WTC11 (cell line): Measurements from ENCODE around the gene ADCY3. TPM values are rescaled to one million over a fixed set of nuclear protein-coding genes. Genes with fewer than 3 reads are reported as not detected.

Source experiments
- ATAC-seq: fragments of 200-7000 bp; cut with Tn5 transposase; 2 replicates; pipeline ENCODE4 v1.10.0; 2021; ENCODE audit warnings: mild to moderate bottlenecking, moderate library complexity
- CTCF ChIA-PET: fragments of 300-600 bp; sonication (Branson Sonifier 250); formaldehyde crosslinking; loops from one replicate; lab custom pipeline; 2021; ENCODE audit warnings: antibody characterized with exemption; lab: Charles Lee
- POLR2A ChIA-PET: fragments of 350-600 bp; sonication (Branson Sonifier 250); formaldehyde crosslinking; loops from one replicate; lab custom pipeline; 2021; ENCODE audit warnings: antibody characterized with exemption; lab: Charles Lee
- DNase-seq: peaks from one replicate; pipeline ENCODE4 v3.0.0; 2021; ENCODE audit warnings: low spot score
- H3K27ac Mint-ChIP-seq: 2 replicates; pipeline ENCODE4 v1.8.0; 2021; ENCODE audit warnings: mixed read lengths
- H3K27me3 Mint-ChIP-seq: 2 replicates; pipeline ENCODE4 v1.8.0; 2021; ENCODE audit warnings: low read depth, mild to moderate bottlenecking, moderate library complexity, mixed read lengths
- H3K36me3 Mint-ChIP-seq: 2 replicates; pipeline ENCODE4 v1.8.0; 2021; ENCODE audit warnings: mixed read lengths
- H3K4me1 Mint-ChIP-seq: 2 replicates; pipeline ENCODE4 v1.8.0; 2022; ENCODE audit warnings: mixed read lengths
- H3K4me3 Mint-ChIP-seq: 2 replicates; pipeline ENCODE4 v1.8.0; 2021; ENCODE audit warnings: mild to moderate bottlenecking, moderate library complexity, mixed read lengths
- H3K9me3 Mint-ChIP-seq: 2 replicates; pipeline ENCODE4 v1.8.0; 2021; ENCODE audit warnings: mixed read lengths
- CBFB ChIP-seq: sonication (generic); formaldehyde crosslinking; IDR thresholded peaks from 2 replicates; pipeline ENCODE4 v1.8.1; 2022; ENCODE audit warnings: mild to moderate bottlenecking, low read depth, missing genetic modification reagents
- ETV6 ChIP-seq: sonication (generic); formaldehyde crosslinking; IDR thresholded peaks from 2 replicates; pipeline ENCODE4 v1.8.1; 2022; ENCODE audit warnings: mild to moderate bottlenecking, missing genetic modification reagents
- FOXP1 ChIP-seq: sonication (generic); formaldehyde crosslinking; IDR thresholded peaks from 2 replicates; pipeline ENCODE4 v1.8.0; 2022; ENCODE audit warnings: missing genetic modification reagents, mild to moderate bottlenecking, moderate library complexity, borderline replicate concordance
- GRHL2 ChIP-seq: fragments of 250-450 bp; sonication (Bioruptor Pico); IDR thresholded peaks from 2 replicates; pipeline ENCODE4 v1.8.0; 2022; ENCODE audit warnings: mild to moderate bottlenecking, moderate library complexity; ENCODE audit not compliant: insufficient replicate concordance, severe bottlenecking
- MYBL2 ChIP-seq: sonication (generic); formaldehyde crosslinking; IDR thresholded peaks from 2 replicates; pipeline ENCODE4 v1.8.1; 2023; ENCODE audit warnings: mild to moderate bottlenecking, moderate library complexity, missing genetic modification reagents
- NR1H2 ChIP-seq: sonication (generic); formaldehyde crosslinking; IDR thresholded peaks from 2 replicates; pipeline ENCODE4 v1.9.0; 2021; ENCODE audit warnings: mild to moderate bottlenecking, moderate library complexity, missing genetic modification reagents
- NR3C1 ChIP-seq: sonication (generic); formaldehyde crosslinking; conservative IDR thresholded peaks from 2 replicates; pipeline ENCODE4 v1.8.1; 2023; ENCODE audit warnings: low read depth, mild to moderate bottlenecking, missing genetic modification reagents
- TEAD1 ChIP-seq: sonication (generic); formaldehyde crosslinking; IDR thresholded peaks from 2 replicates; pipeline ENCODE4 v1.8.0; 2022; ENCODE audit warnings: mild to moderate bottlenecking, missing genetic modification reagents
- TEAD4 ChIP-seq: sonication (generic); formaldehyde crosslinking; IDR thresholded peaks from 2 replicates; pipeline ENCODE4 v1.8.0; 2022; ENCODE audit warnings: mild to moderate bottlenecking, missing genetic modification reagents
- ZNF317 ChIP-seq: sonication (generic); formaldehyde crosslinking; IDR thresholded peaks from 2 replicates; pipeline ENCODE4 v1.8.1; 2023; ENCODE audit warnings: low read depth, mild to moderate bottlenecking, moderate library complexity, missing genetic modification reagents, borderline replicate concordance
- total RNA-seq: library from RNA; stranded (reverse); gene quantifications from 3 replicates; pipeline ENCODE4 v1.2.3, GENCODE V29; 2021
- TF ChIP-seq, protein P1 (sequence below): fragments of 250-450 bp; sonication (Bioruptor Pico); IDR thresholded peaks from 2 replicates; pipeline ENCODE4 v1.9.0; 2021; ENCODE audit warnings: mild to moderate bottlenecking, borderline replicate concordance
- TF ChIP-seq, protein P2 (sequence below): fragments of 250-450 bp; sonication (Bioruptor Pico); IDR thresholded peaks from 2 replicates; pipeline ENCODE4 v1.8.0; 2021; ENCODE audit warnings: mild to moderate bottlenecking
- TF ChIP-seq, protein P3 (sequence below): sonication (generic); formaldehyde crosslinking; IDR thresholded peaks from 2 replicates; pipeline ENCODE4 v1.8.1; 2022; ENCODE audit warnings: mild to moderate bottlenecking, missing genetic modification reagents, moderate library complexity, borderline replicate concordance
- TF ChIP-seq, protein P4 (sequence below): sonication (generic); formaldehyde crosslinking; IDR thresholded peaks from 2 replicates; pipeline ENCODE4 v1.8.0; 2023; ENCODE audit warnings: mild to moderate bottlenecking, missing genetic modification reagents
- TF ChIP-seq, protein P5 (sequence below): sonication (generic); formaldehyde crosslinking; IDR thresholded peaks from 2 replicates; pipeline ENCODE4 v1.8.1; 2023; ENCODE audit warnings: mild to moderate bottlenecking, missing genetic modification reagents, moderate library complexity
- TF ChIP-seq, protein P6 (sequence below): sonication (generic); formaldehyde crosslinking; IDR thresholded peaks from 2 replicates; pipeline ENCODE4 v1.8.0; 2022; ENCODE audit warnings: mild to moderate bottlenecking, missing genetic modification reagents

The ADCY3 gene
- total RNA-seq, 1 experiment from 2014 or later = 37.1 TPM

DNA sequence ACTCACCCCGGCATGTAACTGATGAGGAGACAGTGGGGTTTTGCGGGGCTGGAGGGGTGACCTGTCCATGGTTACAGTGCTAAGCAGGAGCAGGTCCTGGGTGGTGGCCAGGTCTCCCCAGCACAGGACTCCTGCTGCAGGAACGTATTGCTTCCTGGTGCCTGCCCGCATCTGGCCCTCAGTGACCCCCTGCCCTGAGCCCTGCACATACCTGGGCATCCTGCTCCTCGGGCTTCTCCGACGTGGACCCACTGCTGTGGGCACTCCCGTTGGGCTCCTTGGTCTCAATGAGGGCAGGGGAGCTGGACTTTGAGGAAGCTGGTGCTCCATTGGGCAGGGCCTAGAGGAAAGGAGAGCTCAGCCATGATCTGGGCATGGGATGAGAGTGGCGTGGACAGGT is 83.3 kb downstream of the ADCY3 start:
- TF ChIP-seq, protein P1, sequence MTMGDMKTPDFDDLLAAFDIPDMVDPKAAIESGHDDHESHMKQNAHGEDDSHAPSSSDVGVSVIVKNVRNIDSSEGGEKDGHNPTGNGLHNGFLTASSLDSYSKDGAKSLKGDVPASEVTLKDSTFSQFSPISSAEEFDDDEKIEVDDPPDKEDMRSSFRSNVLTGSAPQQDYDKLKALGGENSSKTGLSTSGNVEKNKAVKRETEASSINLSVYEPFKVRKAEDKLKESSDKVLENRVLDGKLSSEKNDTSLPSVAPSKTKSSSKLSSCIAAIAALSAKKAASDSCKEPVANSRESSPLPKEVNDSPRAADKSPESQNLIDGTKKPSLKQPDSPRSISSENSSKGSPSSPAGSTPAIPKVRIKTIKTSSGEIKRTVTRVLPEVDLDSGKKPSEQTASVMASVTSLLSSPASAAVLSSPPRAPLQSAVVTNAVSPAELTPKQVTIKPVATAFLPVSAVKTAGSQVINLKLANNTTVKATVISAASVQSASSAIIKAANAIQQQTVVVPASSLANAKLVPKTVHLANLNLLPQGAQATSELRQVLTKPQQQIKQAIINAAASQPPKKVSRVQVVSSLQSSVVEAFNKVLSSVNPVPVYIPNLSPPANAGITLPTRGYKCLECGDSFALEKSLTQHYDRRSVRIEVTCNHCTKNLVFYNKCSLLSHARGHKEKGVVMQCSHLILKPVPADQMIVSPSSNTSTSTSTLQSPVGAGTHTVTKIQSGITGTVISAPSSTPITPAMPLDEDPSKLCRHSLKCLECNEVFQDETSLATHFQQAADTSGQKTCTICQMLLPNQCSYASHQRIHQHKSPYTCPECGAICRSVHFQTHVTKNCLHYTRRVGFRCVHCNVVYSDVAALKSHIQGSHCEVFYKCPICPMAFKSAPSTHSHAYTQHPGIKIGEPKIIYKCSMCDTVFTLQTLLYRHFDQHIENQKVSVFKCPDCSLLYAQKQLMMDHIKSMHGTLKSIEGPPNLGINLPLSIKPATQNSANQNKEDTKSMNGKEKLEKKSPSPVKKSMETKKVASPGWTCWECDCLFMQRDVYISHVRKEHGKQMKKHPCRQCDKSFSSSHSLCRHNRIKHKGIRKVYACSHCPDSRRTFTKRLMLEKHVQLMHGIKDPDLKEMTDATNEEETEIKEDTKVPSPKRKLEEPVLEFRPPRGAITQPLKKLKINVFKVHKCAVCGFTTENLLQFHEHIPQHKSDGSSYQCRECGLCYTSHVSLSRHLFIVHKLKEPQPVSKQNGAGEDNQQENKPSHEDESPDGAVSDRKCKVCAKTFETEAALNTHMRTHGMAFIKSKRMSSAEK (CRISPR knock-in tag) = no peak
- TF ChIP-seq, protein P2, sequence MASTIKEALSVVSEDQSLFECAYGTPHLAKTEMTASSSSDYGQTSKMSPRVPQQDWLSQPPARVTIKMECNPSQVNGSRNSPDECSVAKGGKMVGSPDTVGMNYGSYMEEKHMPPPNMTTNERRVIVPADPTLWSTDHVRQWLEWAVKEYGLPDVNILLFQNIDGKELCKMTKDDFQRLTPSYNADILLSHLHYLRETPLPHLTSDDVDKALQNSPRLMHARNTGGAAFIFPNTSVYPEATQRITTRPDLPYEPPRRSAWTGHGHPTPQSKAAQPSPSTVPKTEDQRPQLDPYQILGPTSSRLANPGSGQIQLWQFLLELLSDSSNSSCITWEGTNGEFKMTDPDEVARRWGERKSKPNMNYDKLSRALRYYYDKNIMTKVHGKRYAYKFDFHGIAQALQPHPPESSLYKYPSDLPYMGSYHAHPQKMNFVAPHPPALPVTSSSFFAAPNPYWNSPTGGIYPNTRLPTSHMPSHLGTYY (CRISPR knock-in tag) = no peak
- no peak for TF ChIP-seq FOXP1
- TF ChIP-seq GRHL2 (CRISPR knock-in tag) = no peak
- TF ChIP-seq CBFB (CRISPR knock-in tag) = no peak
- TF ChIP-seq NR3C1 (CRISPR knock-in tag) = no peak
- no peak for TF ChIP-seq ZNF317 (CRISPR knock-in tag)
- no peak for TF ChIP-seq TEAD4 (CRISPR knock-in tag)
- TF ChIP-seq TEAD1 (CRISPR knock-in tag) = no peak
- TF ChIP-seq MYBL2 (CRISPR knock-in tag) = no peak
- TF ChIP-seq NR1H2 (CRISPR knock-in tag) = no peak
- TF ChIP-seq, protein P3, sequence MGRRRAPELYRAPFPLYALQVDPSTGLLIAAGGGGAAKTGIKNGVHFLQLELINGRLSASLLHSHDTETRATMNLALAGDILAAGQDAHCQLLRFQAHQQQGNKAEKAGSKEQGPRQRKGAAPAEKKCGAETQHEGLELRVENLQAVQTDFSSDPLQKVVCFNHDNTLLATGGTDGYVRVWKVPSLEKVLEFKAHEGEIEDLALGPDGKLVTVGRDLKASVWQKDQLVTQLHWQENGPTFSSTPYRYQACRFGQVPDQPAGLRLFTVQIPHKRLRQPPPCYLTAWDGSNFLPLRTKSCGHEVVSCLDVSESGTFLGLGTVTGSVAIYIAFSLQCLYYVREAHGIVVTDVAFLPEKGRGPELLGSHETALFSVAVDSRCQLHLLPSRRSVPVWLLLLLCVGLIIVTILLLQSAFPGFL (CRISPR knock-in tag) = no peak
- TF ChIP-seq, protein P4, sequence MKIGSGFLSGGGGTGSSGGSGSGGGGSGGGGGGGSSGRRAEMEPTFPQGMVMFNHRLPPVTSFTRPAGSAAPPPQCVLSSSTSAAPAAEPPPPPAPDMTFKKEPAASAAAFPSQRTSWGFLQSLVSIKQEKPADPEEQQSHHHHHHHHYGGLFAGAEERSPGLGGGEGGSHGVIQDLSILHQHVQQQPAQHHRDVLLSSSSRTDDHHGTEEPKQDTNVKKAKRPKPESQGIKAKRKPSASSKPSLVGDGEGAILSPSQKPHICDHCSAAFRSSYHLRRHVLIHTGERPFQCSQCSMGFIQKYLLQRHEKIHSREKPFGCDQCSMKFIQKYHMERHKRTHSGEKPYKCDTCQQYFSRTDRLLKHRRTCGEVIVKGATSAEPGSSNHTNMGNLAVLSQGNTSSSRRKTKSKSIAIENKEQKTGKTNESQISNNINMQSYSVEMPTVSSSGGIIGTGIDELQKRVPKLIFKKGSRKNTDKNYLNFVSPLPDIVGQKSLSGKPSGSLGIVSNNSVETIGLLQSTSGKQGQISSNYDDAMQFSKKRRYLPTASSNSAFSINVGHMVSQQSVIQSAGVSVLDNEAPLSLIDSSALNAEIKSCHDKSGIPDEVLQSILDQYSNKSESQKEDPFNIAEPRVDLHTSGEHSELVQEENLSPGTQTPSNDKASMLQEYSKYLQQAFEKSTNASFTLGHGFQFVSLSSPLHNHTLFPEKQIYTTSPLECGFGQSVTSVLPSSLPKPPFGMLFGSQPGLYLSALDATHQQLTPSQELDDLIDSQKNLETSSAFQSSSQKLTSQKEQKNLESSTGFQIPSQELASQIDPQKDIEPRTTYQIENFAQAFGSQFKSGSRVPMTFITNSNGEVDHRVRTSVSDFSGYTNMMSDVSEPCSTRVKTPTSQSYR (CRISPR knock-in tag) = no peak
- TF ChIP-seq, protein P5, sequence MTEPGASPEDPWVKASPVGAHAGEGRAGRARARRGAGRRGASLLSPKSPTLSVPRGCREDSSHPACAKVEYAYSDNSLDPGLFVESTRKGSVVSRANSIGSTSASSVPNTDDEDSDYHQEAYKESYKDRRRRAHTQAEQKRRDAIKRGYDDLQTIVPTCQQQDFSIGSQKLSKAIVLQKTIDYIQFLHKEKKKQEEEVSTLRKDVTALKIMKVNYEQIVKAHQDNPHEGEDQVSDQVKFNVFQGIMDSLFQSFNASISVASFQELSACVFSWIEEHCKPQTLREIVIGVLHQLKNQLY (CRISPR knock-in tag) = no peak
- TF ChIP-seq, protein P6, sequence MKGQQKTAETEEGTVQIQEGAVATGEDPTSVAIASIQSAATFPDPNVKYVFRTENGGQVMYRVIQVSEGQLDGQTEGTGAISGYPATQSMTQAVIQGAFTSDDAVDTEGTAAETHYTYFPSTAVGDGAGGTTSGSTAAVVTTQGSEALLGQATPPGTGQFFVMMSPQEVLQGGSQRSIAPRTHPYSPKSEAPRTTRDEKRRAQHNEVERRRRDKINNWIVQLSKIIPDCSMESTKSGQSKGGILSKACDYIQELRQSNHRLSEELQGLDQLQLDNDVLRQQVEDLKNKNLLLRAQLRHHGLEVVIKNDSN = no peak
- no peak for TF ChIP-seq ETV6 (CRISPR knock-in tag)
- Mint-ChIP-seq H3K27ac (no peak overlapping the region), H3K36me3 (peaks cover 29% of the 10 kb centered on the region), H3K4me1 (peaks cover 28% of the 10 kb centered on the region), H3K27me3 (no peaks in the 10 kb centered on the region), H3K4me3 (no peak overlapping the region), H3K9me3 (no peaks in the 10 kb centered on the region)
- ChIA-PET CTCF (no interaction called here), POLR2A (no interaction called here)
- ATAC-seq (no peak), DNase-seq (no peak)
